NB4 (cell line): ENCODE measurements around the gene PAM16.

ENCODE experiments used
- MYC ChIP-seq: IDR thresholded peaks from 2 replicates; pipeline ENCODE4 v1.6.1; 2011; ENCODE audit warnings: low read depth, low read length
- POLR2A ChIP-seq: IDR thresholded peaks from 2 replicates; pipeline ENCODE4 v1.6.1; 2011; ENCODE audit warnings: mild to moderate bottlenecking; ENCODE audit not compliant: insufficient read length; ENCODE audit errors: extremely low read depth
- TF ChIP-seq, protein P1 (sequence below): IDR thresholded peaks from one replicate; pipeline ENCODE4 v1.5.1; 2012; ENCODE audit warnings: low read depth, low read length

DNA sequence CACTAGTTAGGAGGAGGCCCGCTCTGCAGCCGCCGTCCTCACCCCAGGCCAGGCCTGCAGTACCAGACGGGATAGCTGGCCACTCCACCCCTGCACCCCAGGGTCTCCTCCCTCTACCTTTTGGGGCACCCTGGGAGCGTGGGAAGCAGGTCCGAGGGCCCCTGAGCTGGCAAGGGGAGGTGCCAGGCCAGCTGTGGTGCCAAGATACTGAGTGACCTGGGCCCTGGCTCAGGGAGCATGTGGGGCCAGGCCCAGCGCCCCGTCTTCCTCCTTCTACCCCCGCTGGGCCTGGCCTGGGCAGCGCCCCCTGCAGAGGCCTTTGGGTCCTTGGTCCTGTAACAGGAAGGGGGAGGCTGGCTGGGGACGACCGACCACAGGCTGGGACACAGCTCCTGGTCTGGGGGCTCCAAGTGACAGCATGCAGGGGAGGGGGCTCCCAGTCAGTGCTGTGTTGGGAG, 13.0 kb downstream of the PAM16 start:
- TF ChIP-seq POLR2A, result no peak
- no peak for TF ChIP-seq MYC
- TF ChIP-seq, protein P1, sequence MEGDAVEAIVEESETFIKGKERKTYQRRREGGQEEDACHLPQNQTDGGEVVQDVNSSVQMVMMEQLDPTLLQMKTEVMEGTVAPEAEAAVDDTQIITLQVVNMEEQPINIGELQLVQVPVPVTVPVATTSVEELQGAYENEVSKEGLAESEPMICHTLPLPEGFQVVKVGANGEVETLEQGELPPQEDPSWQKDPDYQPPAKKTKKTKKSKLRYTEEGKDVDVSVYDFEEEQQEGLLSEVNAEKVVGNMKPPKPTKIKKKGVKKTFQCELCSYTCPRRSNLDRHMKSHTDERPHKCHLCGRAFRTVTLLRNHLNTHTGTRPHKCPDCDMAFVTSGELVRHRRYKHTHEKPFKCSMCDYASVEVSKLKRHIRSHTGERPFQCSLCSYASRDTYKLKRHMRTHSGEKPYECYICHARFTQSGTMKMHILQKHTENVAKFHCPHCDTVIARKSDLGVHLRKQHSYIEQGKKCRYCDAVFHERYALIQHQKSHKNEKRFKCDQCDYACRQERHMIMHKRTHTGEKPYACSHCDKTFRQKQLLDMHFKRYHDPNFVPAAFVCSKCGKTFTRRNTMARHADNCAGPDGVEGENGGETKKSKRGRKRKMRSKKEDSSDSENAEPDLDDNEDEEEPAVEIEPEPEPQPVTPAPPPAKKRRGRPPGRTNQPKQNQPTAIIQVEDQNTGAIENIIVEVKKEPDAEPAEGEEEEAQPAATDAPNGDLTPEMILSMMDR, result peak; percentile 10
